Kidney (tissue), 14 donors: ENCODE data around the gene NREP. TPM values are rescaled to one million over a fixed set of nuclear protein-coding genes. Genes with fewer than 3 reads are reported as not detected.
A peak's percentile ranks its signal among the peaks of the same experiment; 100 is the strongest.

Experiments used
- DNase-seq, 5 donors: peaks; one replicate each; pipeline ENCODE4 v3.0.0-alpha.2; 2013 to 2020
- FAIRE-seq: peaks from 2 replicates; lab custom pipeline; 2012; peaks lifted over from hg19 to GRCh38; lab: Jason Lieb, UNC
- H3K27ac ChIP-seq, 2 donors: one replicate each; pipeline ENCODE4 v1.7.0; 2013; ENCODE audit warnings: low read depth in 2 of 2, low read length in 2 of 2, inconsistent platforms in 1 of 2
- H3K27me3 ChIP-seq: one replicate; pipeline ENCODE4 v1.7.1; 2013; ENCODE audit warnings: low read length, inconsistent platforms; ENCODE audit not compliant: control insufficient read depth, insufficient read depth
- H3K36me3 ChIP-seq, 3 donors: one replicate each; pipeline versions ENCODE4 v1.7.0 to v1.7.1; 2013; ENCODE audit warnings: low read length in 3 of 3, control low read depth in 1 of 3, inconsistent platforms in 1 of 3; ENCODE audit not compliant: insufficient read depth in 3 of 3, control insufficient read depth in 2 of 3
- H3K4me1 ChIP-seq, 3 donors: one replicate each; pipeline versions ENCODE4 v1.7.0 to v1.7.1; 2013; ENCODE audit warnings: low read length in 3 of 3, inconsistent platforms in 1 of 3, low read depth in 1 of 3; ENCODE audit not compliant: control insufficient read depth in 2 of 3, insufficient read depth in 2 of 3
- H3K4me3 ChIP-seq, 3 donors: one replicate each; pipeline versions ENCODE4 v1.7.0 to v1.8.1; 2013; ENCODE audit warnings: low read length in 3 of 3, control low read depth in 1 of 3, inconsistent platforms in 1 of 3
- H3K9ac ChIP-seq, 3 donors: one replicate each; pipeline versions ENCODE4 v1.7.0 to v1.7.1; 2013; ENCODE audit warnings: low read length in 3 of 3, control low read depth in 1 of 3, inconsistent platforms in 1 of 3
- H3K9me3 ChIP-seq, 3 donors: one replicate each; pipeline versions ENCODE4 v1.7.0 to v1.7.1; 2013; ENCODE audit warnings: low read length in 3 of 3, control low read depth in 1 of 3, inconsistent platforms in 1 of 3; ENCODE audit not compliant: control insufficient read depth in 2 of 3, insufficient read depth in 1 of 3
- CTCF ChIP-seq: IDR thresholded peaks from 3 replicates; pipeline ENCODE4 v1.5.1; 2012; ENCODE audit warnings: mild to moderate bottlenecking, moderate library complexity, borderline replicate concordance; ENCODE audit not compliant: insufficient read depth; ENCODE audit errors: extremely low read depth
- intact Hi-C: fragments of 100-400 bp; cut with DNase I; formaldehyde crosslinking; loops from one replicate; pipeline ENCODE4 v1.11.1; 2022
- polyA plus RNA-seq: library from polyadenylated mRNA; stranded (reverse); fragments of 350-450 nt; fragmentation: Illumina TruSeq; extraction: RNeasy Lipid Tissue Mini Kit (QIAGEN cat#74804); gene quantifications from one replicate; pipeline ENCODE4 v1.2.3, GENCODE V29; 2014; ENCODE audit warnings: low read depth, low replicate concordance; ENCODE audit not compliant: insufficient read depth
- total RNA-seq: library from RNA; stranded (reverse); fragmentation: NEBNext Ultra II Directional; extraction: Animal tissue kit (Norgen Biotek cat#: 25700); gene quantifications from one replicate; pipeline ENCODE4 v1.2.1, GENCODE V29; 2021
- donor health status: control.
- donor health status: control.
- donor health status: control.
- donor health status: control.
- donor health status: control.
- donor health status: DM: yes; HTN: yes; CAD: no.
- donor health status: Normal renal cell carcinoma (clear cell type).

The NREP gene
- total and polyA plus RNA-seq, 2 donors from 2014 or later, result 20.9 to 37.0 TPM

- H3K27ac ChIP-seq, result no peak overlapping the region
- DNase-seq, result no peak
- intact Hi-C loops, result no loop called here
- no peak for TF ChIP-seq CTCF
- no peak for FAIRE-seq
- H3K27me3 ChIP-seq, result no peaks in the 10 kb centered on the region
- H3K4me1 ChIP-seq, result no peaks in the 10 kb centered on the region
- H3K9me3 ChIP-seq, result no peaks in the 10 kb centered on the region
- no peak overlapping the region for H3K9ac ChIP-seq
- no peaks in the 10 kb centered on the region for H3K36me3 ChIP-seq
- H3K4me3 ChIP-seq, result no peak overlapping the region
Observed at GRCh38 chr5:111765613-111766571, 8.9 kb upstream of the NREP start.

DNA sequence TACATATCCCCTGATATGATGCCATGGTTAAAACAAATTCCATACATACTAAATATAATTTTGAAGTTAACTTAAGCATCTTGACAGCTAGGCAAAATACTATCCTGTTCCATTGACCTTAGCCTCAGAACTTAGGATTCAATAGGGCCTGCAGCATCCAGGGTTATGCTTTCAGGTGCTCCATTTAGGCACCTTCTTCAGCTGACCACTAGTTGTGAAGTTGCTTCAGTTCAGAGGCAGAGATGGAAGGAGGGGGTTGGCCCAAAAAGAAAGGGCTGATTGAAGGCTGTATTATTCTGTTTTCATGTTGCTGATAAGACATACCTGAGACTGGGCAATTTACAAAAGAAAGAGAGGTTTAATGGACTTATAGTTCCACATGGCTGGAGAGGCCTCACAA lies 7.0 kb upstream of the NREP start:
- no peaks in the 10 kb centered on the region for H3K27me3 ChIP-seq
- H3K9ac ChIP-seq, result no peak overlapping the region
- H3K36me3 ChIP-seq, result no peaks in the 10 kb centered on the region
- FAIRE-seq (no peak), DNase-seq (no peak)
- H3K9me3 ChIP-seq, result no peaks in the 10 kb centered on the region
- no peak for TF ChIP-seq CTCF
- H3K27ac ChIP-seq, result no peak overlapping the region
- no peaks in the 10 kb centered on the region for H3K4me1 ChIP-seq
- intact Hi-C loops, result no loop called here
- no peak overlapping the region for H3K4me3 ChIP-seq

DNA sequence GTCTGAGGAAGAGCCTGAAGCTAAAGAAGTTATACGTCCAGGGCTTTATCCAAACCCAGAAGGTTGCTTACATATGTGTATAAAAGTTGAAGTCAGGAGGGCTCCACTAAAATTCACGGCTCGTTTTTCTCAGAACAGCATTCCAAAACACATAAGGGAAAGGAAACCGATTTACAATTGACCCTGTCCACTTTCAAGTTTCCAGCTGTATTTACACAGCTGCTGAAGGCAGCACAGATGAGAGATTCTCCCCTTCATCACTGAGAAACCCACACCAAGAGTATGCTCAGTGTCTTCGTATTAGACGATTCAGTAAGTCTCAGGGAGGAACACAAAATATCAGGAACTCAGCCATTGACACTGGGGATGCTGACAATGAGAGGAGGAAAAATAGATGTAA lies 5.9 kb upstream of the NREP start:
- no peak for FAIRE-seq
- Histone ChIP-seq H3K27me3 (no peaks in the 10 kb centered on the region), H3K9ac (no peak overlapping the region), H3K4me1 (peaks cover 0 to 3% (median 0%) of the 10 kb centered on the region in 3 donors), H3K36me3 (no peaks in the 10 kb centered on the region), H3K9me3 (no peaks in the 10 kb centered on the region), H3K27ac (no peak overlapping the region), H3K4me3 (no peak overlapping the region)
- intact Hi-C loops, result no loop called here
- TF ChIP-seq CTCF, result no peak
- peak in 3 of 5 donors; percentile 62 to 91 (median 87) for DNase-seq
